NOMO-1 treated with dmso at 0.1 percent for 144 hours (cell line): ENCODE data around the gene THBS1.

Source experiments
- DNase-seq: peaks from one replicate; lab custom pipeline; 2025; ENCODE audit not compliant: unreplicated experiment; lab: John Stamatoyannopoulos, UW

Gene THBS1

DNA sequence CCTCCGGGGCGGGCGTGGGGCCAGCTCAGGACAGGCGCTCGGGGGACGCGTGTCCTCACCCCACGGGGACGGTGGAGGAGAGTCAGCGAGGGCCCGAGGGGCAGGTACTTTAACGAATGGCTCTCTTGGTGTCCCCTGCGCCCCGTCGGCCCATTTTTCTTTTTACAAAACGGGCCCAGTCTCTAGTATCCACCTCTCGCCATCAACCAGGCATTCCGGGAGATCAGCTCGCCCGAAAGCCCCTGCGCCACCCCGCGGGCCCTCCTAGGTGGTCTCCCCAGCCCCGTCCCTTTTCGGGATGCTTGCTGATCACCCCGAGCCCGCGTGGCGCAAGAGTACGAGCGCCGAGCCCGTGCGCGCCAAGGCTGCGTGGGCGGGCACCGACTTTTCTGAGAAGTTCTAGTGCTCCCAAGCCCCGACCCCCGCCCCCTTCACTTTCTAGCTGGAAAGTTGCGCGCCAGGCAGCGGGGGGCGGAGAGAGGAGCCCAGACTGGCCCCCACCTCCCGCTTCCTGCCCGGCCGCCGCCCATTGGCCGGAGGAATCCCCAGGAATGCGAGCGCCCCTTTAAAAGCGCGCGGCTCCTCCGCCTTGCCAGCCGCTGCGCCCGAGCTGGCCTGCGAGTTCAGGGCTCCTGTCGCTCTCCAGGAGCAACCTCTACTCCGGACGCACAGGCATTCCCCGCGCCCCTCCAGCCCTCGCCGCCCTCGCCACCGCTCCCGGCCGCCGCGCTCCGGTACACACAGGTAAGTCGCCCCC is at the start of gene THBS1:
Gene THBS1 (plus strand): TSS at position 595 of the 757 bp plus-strand sequence. CDS start 779 bp downstream, outside the sequence.
- peak; percentile 26 for DNase-seq

GRCh38 chr15:39534996-39535395 is 45.9 kb upstream of the THBS1 start:
- no peak for DNase-seq

GRCh38 chr15:39535466-39535865 is 45.4 kb upstream of the THBS1 start:
- DNase-seq: no peak

DNA sequence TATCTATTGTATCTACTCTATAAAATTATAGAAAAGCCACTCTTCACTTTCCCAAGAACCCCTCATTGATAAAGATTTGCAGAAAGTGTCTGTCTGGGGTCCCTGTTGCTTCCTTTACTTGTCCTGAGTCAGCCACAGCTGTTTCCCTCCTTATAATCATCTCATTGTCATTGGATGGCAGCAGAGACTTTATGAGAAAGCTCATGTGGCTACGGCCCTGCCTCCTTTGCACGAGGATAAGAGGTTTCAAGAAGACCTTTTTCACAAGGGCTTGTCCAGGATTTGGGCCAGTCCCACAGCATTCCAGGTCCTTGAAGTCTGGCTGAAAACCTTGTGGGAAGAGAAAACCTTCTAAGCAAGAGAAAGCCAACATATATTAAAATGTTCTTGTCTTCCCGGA is 41.9 kb upstream of the THBS1 start:
- no peak for DNase-seq

GRCh38 chr15:39539466-39539865 is 41.4 kb upstream of the THBS1 start:
- no peak for DNase-seq

- DNase-seq: no peak
These were observed 40.8 kb upstream of the THBS1 start for GRCh38 chr15:39539973-39540558.

DNA sequence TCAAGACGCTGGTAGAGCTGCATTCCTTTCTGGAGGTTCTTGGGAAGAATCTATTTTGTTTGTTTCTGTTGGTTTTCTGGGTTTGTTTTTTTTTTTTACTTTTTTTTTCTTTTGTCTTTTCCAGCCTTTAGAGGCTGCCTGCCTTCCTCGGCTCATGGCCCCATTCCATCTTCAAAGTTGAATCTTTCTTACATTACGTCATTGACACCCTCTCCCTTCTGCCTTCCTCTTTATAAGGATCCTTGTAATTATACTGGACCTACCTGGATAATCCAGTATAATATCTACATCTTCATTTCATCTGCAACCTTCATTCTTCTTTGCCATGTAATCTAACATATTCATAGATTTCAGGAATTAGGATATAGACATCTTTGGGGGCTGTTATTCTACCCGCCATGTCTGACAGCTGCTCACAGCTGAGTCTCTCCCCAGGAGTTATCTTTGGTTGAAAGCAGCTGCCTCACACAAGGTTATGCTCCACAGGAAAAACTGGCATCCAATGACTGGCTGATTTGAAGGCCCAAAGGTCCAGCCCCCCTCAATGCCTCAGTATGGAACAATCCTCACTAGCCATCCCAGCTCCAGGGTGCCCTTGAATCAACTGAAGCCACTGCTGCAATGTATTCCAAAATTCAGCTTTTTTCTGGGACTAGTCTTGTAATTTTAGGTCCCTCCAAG is 38.4 kb upstream of the THBS1 start:
- no peak for DNase-seq

GRCh38 chr15:39543651-39544050 is 37.2 kb upstream of the THBS1 start:
- no peak for DNase-seq

DNA sequence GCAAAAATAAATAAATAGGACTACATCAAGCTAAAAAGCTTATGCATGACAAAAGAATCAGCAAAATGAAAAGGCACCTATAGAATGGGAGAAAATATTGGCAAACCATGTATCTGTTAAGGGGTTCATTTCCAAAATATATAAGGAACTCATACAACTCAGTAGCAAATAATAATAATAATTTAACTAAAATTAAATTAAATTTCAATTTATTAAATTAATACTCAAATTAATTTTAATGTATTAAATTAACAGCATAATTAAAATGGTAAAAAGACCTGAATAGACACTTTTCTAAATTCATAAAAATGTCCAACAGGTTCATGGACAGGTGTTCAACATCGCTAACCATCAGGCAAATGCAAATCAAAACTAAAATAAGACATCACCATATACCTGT is 34.0 kb upstream of the THBS1 start:
- no peak for DNase-seq

GRCh38 chr15:39548561-39548960 is 32.3 kb upstream of the THBS1 start:
- no peak for DNase-seq

GRCh38 chr15:39549912-39550311 is 31.0 kb upstream of the THBS1 start:
- no peak for DNase-seq

- DNase-seq: no peak
These were observed 29.4 kb upstream of the THBS1 start for GRCh38 chr15:39551476-39551875.

- peak; percentile 45 for DNase-seq
These were observed 28.3 kb upstream of the THBS1 start for GRCh38 chr15:39552556-39552955.

- DNase-seq: no peak
These were observed 26.8 kb upstream of the THBS1 start for GRCh38 chr15:39553947-39554693.

DNA sequence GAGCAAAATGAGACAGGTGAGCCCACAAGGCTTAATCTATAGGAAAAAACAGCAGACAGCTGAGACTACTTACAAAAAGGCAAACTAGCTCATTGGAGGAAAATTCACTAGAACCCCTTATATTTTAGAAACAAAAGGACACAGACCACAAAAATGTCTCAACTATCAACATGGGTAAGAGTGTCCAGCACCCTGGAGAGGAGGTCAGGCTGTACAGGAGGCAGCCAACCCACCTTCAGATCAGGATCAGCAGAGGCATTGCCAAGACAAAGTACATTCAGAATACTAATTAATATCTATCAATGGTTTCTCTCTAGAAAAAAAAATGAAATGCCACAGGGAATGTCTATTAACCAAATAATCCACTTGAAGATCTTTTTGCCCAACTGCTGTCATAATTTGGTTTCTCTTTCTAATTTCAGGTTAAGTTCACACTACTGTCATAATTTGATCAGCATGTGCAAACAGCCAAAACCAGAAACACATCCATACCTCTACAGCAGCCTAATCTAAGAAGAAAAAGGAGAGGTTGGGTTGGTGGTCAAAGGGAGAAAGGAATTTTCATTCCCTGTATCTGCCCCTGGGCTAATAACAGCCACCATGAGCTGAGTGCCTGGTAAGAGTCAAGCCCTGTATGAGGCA is 26.0 kb upstream of the THBS1 start:
- no peak for DNase-seq

GRCh38 chr15:39555885-39556284 is 25.0 kb upstream of the THBS1 start:
- no peak for DNase-seq

GRCh38 chr15:39556461-39556860 is 24.4 kb upstream of the THBS1 start:
- peak; percentile 1 for DNase-seq

- no peak for DNase-seq
These were observed 22.5 kb upstream of the THBS1 start for GRCh38 chr15:39558421-39558820.

- no peak for DNase-seq
These were observed 15.8 kb upstream of the THBS1 start for GRCh38 chr15:39564972-39565665.

GRCh38 chr15:39565851-39566250 is 15.0 kb upstream of the THBS1 start:
- no peak for DNase-seq
